A549 (cell line): ENCODE measurements around the gene GAK. TPM values are rescaled to one million over a fixed set of nuclear protein-coding genes. Genes with fewer than 3 reads are reported as not detected.

Source experiments
- ATAC-seq, 2 experiments: fragments of 200-7000 bp in 1 of 2; fragments of >200 bp in 1 of 2; cut with Nextera tagmentation in 1 of 2; cut with Tn5 transposase in 1 of 2; 3 replicates each; pipeline versions ENCODE4 v1.8.0 to v1.9.1; 2018 to 2020; ENCODE audit warnings: mild to moderate bottlenecking in 1 of 2, moderate library complexity in 1 of 2
- CTCF ChIA-PET: fragments of 300-600 bp; sonication (Branson Sonifier 250); formaldehyde crosslinking; extraction: SDS; loops from one replicate; lab custom pipeline; 2021; ENCODE audit warnings: antibody characterized with exemption, inconsistent platforms; lab: Yijun Ruan, JAX
- POLR2A ChIA-PET: fragments of 350-600 bp; formaldehyde crosslinking; extraction: SDS; loops from one replicate; lab custom pipeline; 2021; ENCODE audit warnings: antibody characterized with exemption, inconsistent platforms; lab: Yijun Ruan, JAX
- DNase-seq, 2 experiments: peaks; one replicate each; pipeline versions ENCODE4 v3.0.0 to v3.0.0-alpha.2; 2011 to 2016; ENCODE audit warnings: low read depth in 1 of 2, low spot score in 1 of 2
- FAIRE-seq: peaks from 2 replicates; lab custom pipeline; 2011; peaks lifted over from hg19 to GRCh38; lab: Jason Lieb, UNC
- H3K27ac ChIP-seq, 2 experiments: fragments of >200 bp; sonication (Bioruptor Twin); formaldehyde crosslinking; 3 replicates each; pipeline ENCODE4 v1.5.1; 2016 to 2017
- H3K4me1 ChIP-seq: fragments of >200 bp; sonication (Bioruptor Twin); formaldehyde crosslinking; 3 replicates; pipeline ENCODE4 v1.6.1; 2016
- H3K4me2 ChIP-seq: fragments of >200 bp; sonication (Bioruptor Twin); formaldehyde crosslinking; 3 replicates; pipeline ENCODE4 v1.6.1; 2016
- H3K4me3 ChIP-seq: fragments of >200 bp; sonication (Bioruptor Twin); formaldehyde crosslinking; 3 replicates; pipeline ENCODE4 v1.5.1; 2016
- H3K9me3 ChIP-seq: fragments of >200 bp; sonication (Bioruptor Twin); formaldehyde crosslinking; 3 replicates; pipeline ENCODE4 v1.6.1; 2016
- CHD4 ChIP-seq: fragments of 200-600 bp; sonication (generic); IDR thresholded peaks from 2 replicates; pipeline ENCODE4 v1.6.1; 2016; ENCODE audit warnings: antibody characterized with exemption, mild to moderate bottlenecking, borderline replicate concordance
- EP300 ChIP-seq, 2 experiments: fragments of >200 bp; sonication (Bioruptor Twin); formaldehyde crosslinking; IDR thresholded peaks; 2 replicates in 1 of 2; 3 replicates in 1 of 2; pipeline ENCODE4 v1.6.1; 2016 to 2017
- ESRRA ChIP-seq: fragments of 150-350 bp; IDR thresholded peaks from 2 replicates; pipeline ENCODE4 v1.6.1; 2014; ENCODE audit warnings: mild to moderate bottlenecking, low read length, borderline replicate concordance
- FOSL2 ChIP-seq, 2 experiments: fragments of 450-650 bp in 1 of 2; fragments of >200 bp in 1 of 2; sonication (Bioruptor Twin) in 1 of 2; formaldehyde crosslinking; IDR thresholded peaks; 2 replicates each; pipeline versions ENCODE4 v1.5.0 to v1.6.1; 2016 to 2020; ENCODE audit warnings: mild to moderate bottlenecking in 1 of 2, moderate library complexity in 1 of 2
- HOXA7 ChIP-seq: fragments of 250-450 bp; sonication (Bioruptor Pico); IDR thresholded peaks from 2 replicates; pipeline ENCODE4 v1.5.0; 2020; ENCODE audit warnings: mild to moderate bottlenecking, moderate library complexity
- HOXB13 ChIP-seq: fragments of 250-450 bp; sonication (Bioruptor Pico); IDR thresholded peaks from 2 replicates; pipeline ENCODE4 v1.5.0; 2020; ENCODE audit warnings: low read depth, mild to moderate bottlenecking, moderate library complexity
- HOXB5 ChIP-seq: fragments of 250-450 bp; sonication (Bioruptor Pico); IDR thresholded peaks from 2 replicates; pipeline ENCODE4 v1.5.0; 2020; ENCODE audit warnings: mild to moderate bottlenecking, moderate library complexity
- JUN ChIP-seq, 2 experiments: fragments of >200 bp; sonication (Bioruptor Twin); formaldehyde crosslinking; IDR thresholded peaks; 2 replicates in 1 of 2; 3 replicates in 1 of 2; pipeline ENCODE4 v1.6.1; 2016 to 2017
- KDM5A ChIP-seq: fragments of 200-600 bp; sonication (generic); IDR thresholded peaks from 2 replicates; pipeline ENCODE4 v1.6.1; 2016; ENCODE audit warnings: antibody characterized with exemption, mild to moderate bottlenecking
- MAFK ChIP-seq: fragments of 450-650 bp; IDR thresholded peaks from 2 replicates; pipeline ENCODE4 v1.6.1; 2014; ENCODE audit not compliant: partially characterized antibody
- MYC ChIP-seq: IDR thresholded peaks from 2 replicates; pipeline ENCODE4 v1.6.1; 2012; ENCODE audit warnings: mild to moderate bottlenecking, inconsistent platforms, low read length, improper control_type of control experiment, borderline replicate concordance
- NFE2L2 ChIP-seq: fragments of 150-350 bp; conservative IDR thresholded peaks from 2 replicates; pipeline ENCODE4 v1.6.1; 2014; ENCODE audit warnings: low read length
- NPAS2 ChIP-seq: fragments of 250-450 bp; sonication (Bioruptor Pico); IDR thresholded peaks from 2 replicates; pipeline ENCODE4 v1.8.0; 2022; ENCODE audit warnings: mild to moderate bottlenecking, moderate library complexity, borderline replicate concordance
- RAD21 ChIP-seq, 2 experiments: fragments of >200 bp in 1 of 2; sonication (Bioruptor Twin) in 1 of 2; formaldehyde crosslinking in 1 of 2; IDR thresholded peaks in 1 of 2; conservative IDR thresholded peaks in 1 of 2; 2 replicates in 1 of 2; 3 replicates in 1 of 2; pipeline ENCODE4 v1.6.1; 2012 to 2018; ENCODE audit warnings: inconsistent platforms in 1 of 2
- RCOR1 ChIP-seq: fragments of 150-350 bp; IDR thresholded peaks from 2 replicates; pipeline ENCODE4 v1.6.1; 2014; ENCODE audit warnings: antibody characterized with exemption, low read length, low read depth
- SMC3 ChIP-seq: fragments of >200 bp; sonication (Bioruptor Twin); formaldehyde crosslinking; IDR thresholded peaks from 3 replicates; pipeline ENCODE4 v1.6.1; 2018; ENCODE audit warnings: inconsistent platforms
- SREBF2 ChIP-seq: fragments of 450-650 bp; IDR thresholded peaks from 2 replicates; pipeline ENCODE4 v1.6.1; 2014; ENCODE audit warnings: mild to moderate bottlenecking, moderate library complexity
- WGBS: methylation state at CpG from one replicate; pipeline ENCODE4 v1.1.6; 2017; ENCODE audit errors: missing lambda C conversion rate; 5-methylcytosine and 5-hydroxymethylcytosine counted together
- polyA plus RNA-seq, 4 experiments: library from polyadenylated mRNA; depleted of rRNA in 3 of 4; stranded (reverse); fragments of >200 nt; fragmentation: RNase III in 1 of 4; extraction: RNeasy Plus Mini Kit Qiagen cat#74134 plus additional on column Dnase treatment in 1 of 4; gene quantifications; 2 replicates in 3 of 4; 3 replicates in 1 of 4; pipeline ENCODE4 v1.2.3, GENCODE V29; 2011 to 2017
- TF ChIP-seq, protein P1 (sequence below): IDR thresholded peaks from 2 replicates; pipeline ENCODE4 v1.6.1; 2012; ENCODE audit warnings: low read depth, borderline replicate concordance
- TF ChIP-seq, protein P2 (sequence below): fragments of >200 bp; sonication (Bioruptor Twin); formaldehyde crosslinking; IDR thresholded peaks from 3 replicates; pipeline ENCODE4 v1.5.1; 2016
- TF ChIP-seq, protein P3 (sequence below): fragments of 150-350 bp; IDR thresholded peaks from 2 replicates; pipeline ENCODE4 v1.6.1; 2014; ENCODE audit warnings: low read depth, mild to moderate bottlenecking, low read length
- TF ChIP-seq, protein P4 (sequence below): fragments of 200-600 bp; sonication (generic); IDR thresholded peaks from 2 replicates; pipeline ENCODE4 v1.6.1; 2016; ENCODE audit warnings: antibody characterized with exemption, mild to moderate bottlenecking, moderate library complexity

The GAK gene
- polyA plus RNA-seq, 2 of the 4 experiments (the other 2 are of a cell fraction), result 13.8 to 34.3 TPM

DNA sequence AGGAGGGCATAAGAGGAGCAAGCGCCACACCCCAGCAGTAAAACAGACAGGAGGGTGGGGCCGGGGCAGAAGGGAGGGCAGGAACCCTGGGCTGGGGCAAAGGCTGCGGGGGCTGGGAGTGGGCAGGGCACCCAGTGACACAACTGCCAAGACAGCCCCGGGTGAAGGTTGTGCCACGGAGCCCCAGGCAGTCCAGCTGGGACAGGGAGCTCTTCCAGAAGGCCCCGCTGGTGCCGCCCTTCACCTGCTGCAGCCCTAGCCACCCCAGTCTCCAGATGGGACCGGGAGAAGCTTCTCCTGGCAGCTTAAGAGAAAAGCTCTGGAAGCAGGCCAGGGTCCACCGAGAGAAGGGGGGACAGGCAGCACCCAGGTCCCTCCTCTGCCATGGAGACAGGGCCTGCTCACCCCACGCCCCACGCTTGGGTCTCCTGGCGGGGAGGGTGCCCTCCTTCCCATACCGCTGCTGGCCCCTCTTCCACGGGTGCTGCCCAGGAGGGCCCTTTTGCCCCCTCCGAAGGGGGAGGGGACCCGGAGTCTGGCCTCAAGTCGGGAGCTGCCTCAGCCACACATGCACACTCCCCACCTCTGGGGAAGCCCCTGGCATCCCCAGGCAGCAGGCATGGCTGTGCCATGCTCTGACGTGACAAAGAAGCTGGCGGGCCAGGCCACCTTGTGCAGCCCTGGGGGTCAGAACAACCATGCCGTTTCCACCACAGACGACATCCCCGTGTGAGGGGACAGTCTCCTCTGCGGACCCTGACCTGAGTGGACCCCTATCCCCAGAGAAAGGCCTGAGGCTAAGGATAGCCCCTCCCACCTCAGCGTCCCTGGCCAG is 39.8 kb upstream of the GAK start (continued):
- TF ChIP-seq, protein P1, sequence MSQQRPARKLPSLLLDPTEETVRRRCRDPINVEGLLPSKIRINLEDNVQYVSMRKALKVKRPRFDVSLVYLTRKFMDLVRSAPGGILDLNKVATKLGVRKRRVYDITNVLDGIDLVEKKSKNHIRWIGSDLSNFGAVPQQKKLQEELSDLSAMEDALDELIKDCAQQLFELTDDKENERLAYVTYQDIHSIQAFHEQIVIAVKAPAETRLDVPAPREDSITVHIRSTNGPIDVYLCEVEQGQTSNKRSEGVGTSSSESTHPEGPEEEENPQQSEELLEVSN, result no peak

DNA sequence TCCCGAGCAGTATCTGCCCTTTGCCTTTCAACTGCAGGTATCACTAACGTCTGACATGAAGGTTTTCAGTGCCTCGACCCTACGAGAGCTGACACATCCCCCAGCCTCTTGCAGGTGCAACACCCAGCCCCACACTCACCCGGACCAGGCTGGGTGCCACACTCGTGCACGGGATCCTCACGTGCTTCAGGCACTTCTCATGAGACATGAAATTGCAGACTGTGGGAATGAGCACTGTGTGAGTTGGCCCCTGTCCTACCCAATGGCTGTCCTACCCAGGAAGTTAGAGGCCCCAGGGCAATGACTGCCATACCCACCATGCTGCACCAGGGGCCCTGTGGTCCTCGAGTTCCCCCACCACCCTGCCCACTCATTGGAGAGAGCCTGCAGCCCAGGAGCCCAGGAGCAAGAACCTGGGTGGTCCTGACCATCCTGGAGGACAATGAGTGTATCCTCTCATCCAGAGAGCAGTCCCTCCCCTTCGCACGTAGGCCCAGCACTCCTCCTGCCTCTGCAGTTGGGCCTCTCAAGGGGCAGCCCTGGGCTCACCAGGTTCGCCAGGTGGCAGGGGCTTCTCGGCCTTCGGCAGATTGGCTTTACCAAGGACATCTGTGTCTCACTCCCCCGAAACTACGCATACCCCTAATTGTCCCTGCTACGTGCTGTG is 38.9 kb upstream of the GAK start:
- ATAC-seq (no peak), FAIRE-seq (no peak), DNase-seq (no peak)
- 91% methylated on average over 7 of the region's 17 CpGs for WGBS
- POLR2A ChIA-PET, result no interaction called here
- Histone ChIP-seq H3K4me1 (peaks cover 14% of the 10 kb centered on the region; the same call in 2 of the 3 replicates), H3K4me3 (no peak overlapping the region), H3K4me2 (no peak overlapping the region), H3K27ac (no peak overlapping the region), H3K9me3 (no peaks in the 10 kb centered on the region)
- no peak for TF ChIP-seq RAD21 (conservative IDR thresholded peaks at IDR 0.05 in 1 of 2, IDR thresholded peaks at IDR 0.05 in 1 of 2)
- no peak for TF ChIP-seq MAFK
- TF ChIP-seq JUN (IDR thresholded peaks at IDR 0.05), result no peak
- TF ChIP-seq, protein P2, sequence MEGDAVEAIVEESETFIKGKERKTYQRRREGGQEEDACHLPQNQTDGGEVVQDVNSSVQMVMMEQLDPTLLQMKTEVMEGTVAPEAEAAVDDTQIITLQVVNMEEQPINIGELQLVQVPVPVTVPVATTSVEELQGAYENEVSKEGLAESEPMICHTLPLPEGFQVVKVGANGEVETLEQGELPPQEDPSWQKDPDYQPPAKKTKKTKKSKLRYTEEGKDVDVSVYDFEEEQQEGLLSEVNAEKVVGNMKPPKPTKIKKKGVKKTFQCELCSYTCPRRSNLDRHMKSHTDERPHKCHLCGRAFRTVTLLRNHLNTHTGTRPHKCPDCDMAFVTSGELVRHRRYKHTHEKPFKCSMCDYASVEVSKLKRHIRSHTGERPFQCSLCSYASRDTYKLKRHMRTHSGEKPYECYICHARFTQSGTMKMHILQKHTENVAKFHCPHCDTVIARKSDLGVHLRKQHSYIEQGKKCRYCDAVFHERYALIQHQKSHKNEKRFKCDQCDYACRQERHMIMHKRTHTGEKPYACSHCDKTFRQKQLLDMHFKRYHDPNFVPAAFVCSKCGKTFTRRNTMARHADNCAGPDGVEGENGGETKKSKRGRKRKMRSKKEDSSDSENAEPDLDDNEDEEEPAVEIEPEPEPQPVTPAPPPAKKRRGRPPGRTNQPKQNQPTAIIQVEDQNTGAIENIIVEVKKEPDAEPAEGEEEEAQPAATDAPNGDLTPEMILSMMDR, result no peak
- TF ChIP-seq SMC3, result no peak
- no peak for TF ChIP-seq FOSL2 (IDR thresholded peaks at IDR 0.05)
- TF ChIP-seq FOSL2 (CRISPR knock-in tag; IDR thresholded peaks at IDR 0.05), result no peak
- TF ChIP-seq RCOR1, result no peak
- no peak for TF ChIP-seq HOXA7 (CRISPR knock-in tag)
- TF ChIP-seq HOXB13 (CRISPR knock-in tag), result no peak
- TF ChIP-seq CHD4, result no peak
- no peak for TF ChIP-seq NFE2L2
- TF ChIP-seq, protein P3, sequence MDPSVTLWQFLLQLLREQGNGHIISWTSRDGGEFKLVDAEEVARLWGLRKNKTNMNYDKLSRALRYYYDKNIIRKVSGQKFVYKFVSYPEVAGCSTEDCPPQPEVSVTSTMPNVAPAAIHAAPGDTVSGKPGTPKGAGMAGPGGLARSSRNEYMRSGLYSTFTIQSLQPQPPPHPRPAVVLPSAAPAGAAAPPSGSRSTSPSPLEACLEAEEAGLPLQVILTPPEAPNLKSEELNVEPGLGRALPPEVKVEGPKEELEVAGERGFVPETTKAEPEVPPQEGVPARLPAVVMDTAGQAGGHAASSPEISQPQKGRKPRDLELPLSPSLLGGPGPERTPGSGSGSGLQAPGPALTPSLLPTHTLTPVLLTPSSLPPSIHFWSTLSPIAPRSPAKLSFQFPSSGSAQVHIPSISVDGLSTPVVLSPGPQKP, result no peak
- no peak for TF ChIP-seq MYC
- TF ChIP-seq NPAS2 (CRISPR knock-in tag), result no peak
- no peak for TF ChIP-seq HOXB5
- TF ChIP-seq EP300 (IDR thresholded peaks at IDR 0.05), result no peak
- CTCF ChIA-PET, result interaction anchor here (0.7 to 1.2 kb wide), 2 partner anchors 16 to 229 kb away, joined by 3 read pairs; partner anchors contain the start of gene IDUA

DNA sequence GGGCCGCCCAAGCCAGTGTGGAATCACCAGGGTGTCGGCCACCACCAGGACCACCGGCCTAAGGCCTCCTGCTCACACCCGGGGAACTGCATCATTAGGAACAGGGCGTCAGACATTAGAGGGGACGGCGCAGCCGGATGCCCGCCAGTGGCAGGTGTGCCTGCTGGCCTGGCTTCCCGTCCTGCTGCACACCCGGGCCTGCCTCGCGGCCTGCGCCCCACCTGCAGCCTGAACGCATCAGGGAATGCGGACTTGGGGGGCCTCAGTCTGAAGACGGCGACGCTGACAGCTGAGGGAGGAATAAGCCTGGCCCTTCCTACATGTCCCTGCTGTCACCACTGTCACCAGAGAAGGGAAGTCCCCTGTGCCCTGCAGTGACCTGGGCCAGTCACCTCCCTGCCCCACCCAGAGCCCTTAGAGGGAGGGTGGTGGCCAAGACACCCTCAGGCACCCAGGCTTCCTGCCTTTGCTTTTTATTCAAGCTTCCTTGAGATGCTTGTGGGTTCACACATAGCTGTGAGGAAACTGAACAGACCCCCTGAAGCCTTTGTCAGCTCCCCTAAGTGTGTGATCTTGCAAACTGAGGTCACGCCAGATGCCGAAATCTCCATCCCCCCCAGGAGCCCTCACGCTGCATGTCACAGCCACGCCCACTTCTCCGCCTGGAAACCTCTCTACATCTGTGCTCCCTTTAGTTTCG is 38.1 kb upstream of the GAK start:
- TF ChIP-seq, protein P4, sequence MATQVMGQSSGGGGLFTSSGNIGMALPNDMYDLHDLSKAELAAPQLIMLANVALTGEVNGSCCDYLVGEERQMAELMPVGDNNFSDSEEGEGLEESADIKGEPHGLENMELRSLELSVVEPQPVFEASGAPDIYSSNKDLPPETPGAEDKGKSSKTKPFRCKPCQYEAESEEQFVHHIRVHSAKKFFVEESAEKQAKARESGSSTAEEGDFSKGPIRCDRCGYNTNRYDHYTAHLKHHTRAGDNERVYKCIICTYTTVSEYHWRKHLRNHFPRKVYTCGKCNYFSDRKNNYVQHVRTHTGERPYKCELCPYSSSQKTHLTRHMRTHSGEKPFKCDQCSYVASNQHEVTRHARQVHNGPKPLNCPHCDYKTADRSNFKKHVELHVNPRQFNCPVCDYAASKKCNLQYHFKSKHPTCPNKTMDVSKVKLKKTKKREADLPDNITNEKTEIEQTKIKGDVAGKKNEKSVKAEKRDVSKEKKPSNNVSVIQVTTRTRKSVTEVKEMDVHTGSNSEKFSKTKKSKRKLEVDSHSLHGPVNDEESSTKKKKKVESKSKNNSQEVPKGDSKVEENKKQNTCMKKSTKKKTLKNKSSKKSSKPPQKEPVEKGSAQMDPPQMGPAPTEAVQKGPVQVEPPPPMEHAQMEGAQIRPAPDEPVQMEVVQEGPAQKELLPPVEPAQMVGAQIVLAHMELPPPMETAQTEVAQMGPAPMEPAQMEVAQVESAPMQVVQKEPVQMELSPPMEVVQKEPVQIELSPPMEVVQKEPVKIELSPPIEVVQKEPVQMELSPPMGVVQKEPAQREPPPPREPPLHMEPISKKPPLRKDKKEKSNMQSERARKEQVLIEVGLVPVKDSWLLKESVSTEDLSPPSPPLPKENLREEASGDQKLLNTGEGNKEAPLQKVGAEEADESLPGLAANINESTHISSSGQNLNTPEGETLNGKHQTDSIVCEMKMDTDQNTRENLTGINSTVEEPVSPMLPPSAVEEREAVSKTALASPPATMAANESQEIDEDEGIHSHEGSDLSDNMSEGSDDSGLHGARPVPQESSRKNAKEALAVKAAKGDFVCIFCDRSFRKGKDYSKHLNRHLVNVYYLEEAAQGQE, result no peak
- TF ChIP-seq, protein P2, result no peak
- TF ChIP-seq SREBF2, result no peak
- TF ChIP-seq ESRRA, result no peak
- no peak for TF ChIP-seq KDM5A
- TF ChIP-seq, all 56 proteins: peak for 0
- Histone ChIP-seq H3K27ac (no peak overlapping the region), H3K4me1 (peaks cover 14% of the 10 kb centered on the region; the same call in 2 of the 3 replicates), H3K4me3 (no peak overlapping the region), H3K4me2 (no peak overlapping the region), H3K9me3 (no peaks in the 10 kb centered on the region)
- DNase-seq, result no peak
- POLR2A ChIA-PET, result no interaction called here
- 89% methylated on average over 13 of the region's 25 CpGs for WGBS
- CTCF ChIA-PET, result interaction anchor here (0.7 to 1.2 kb wide), 2 partner anchors 17 to 228 kb away, joined by 3 read pairs; partner anchors contain the start of gene IDUA
- ATAC-seq, result no peak
- no peak for FAIRE-seq
